ENCODE measurements around the gene NRM.

GRCh38 chr6:30686908-30687658, 3.7 kb downstream of the NRM start:
- TF ChIP-seq, protein P1, sequence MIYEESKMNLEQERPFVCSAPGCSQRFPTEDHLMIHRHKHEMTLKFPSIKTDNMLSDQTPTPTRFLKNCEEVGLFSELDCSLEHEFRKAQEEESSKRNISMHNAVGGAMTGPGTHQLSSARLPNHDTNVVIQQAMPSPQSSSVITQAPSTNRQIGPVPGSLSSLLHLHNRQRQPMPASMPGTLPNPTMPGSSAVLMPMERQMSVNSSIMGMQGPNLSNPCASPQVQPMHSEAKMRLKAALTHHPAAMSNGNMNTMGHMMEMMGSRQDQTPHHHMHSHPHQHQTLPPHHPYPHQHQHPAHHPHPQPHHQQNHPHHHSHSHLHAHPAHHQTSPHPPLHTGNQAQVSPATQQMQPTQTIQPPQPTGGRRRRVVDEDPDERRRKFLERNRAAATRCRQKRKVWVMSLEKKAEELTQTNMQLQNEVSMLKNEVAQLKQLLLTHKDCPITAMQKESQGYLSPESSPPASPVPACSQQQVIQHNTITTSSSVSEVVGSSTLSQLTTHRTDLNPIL (CRISPR knock-in tag; IDR thresholded peaks at IDR 0.05; ENCODE audit: low read depth) = no peak
- no peak for TF ChIP-seq SNAI2 (CRISPR knock-in tag; IDR thresholded peaks at IDR 0.05)
- TF ChIP-seq PATZ1 (CRISPR knock-in tag; IDR thresholded peaks at IDR 0.05; ENCODE audit: borderline replicate concordance) = no peak
- no peak for TF ChIP-seq ZNF70 (CRISPR knock-in tag; IDR thresholded peaks at IDR 0.05)
- no peak for TF ChIP-seq PPARA (CRISPR knock-in tag; IDR thresholded peaks at IDR 0.05; ENCODE audit: borderline replicate concordance)
- TF ChIP-seq POU6F1 (CRISPR knock-in tag; IDR thresholded peaks at IDR 0.05; ENCODE audit: borderline replicate concordance, low read depth) = no peak
- no peak for TF ChIP-seq GLIS3 (CRISPR knock-in tag; IDR thresholded peaks at IDR 0.05)
- no peak for TF ChIP-seq ZFP30 (CRISPR knock-in tag; IDR thresholded peaks at IDR 0.05)
- no peak for TF ChIP-seq ZC3H10 (CRISPR knock-in tag; IDR thresholded peaks at IDR 0.05)
- no peak for TF ChIP-seq OSR1 (CRISPR knock-in tag; IDR thresholded peaks at IDR 0.05)

All from SK-N-SH treated with all-trans-retinoic acid at 6 μM for 48 hours (cell line).